ENCODE data around the gene PLEKHG4. TPM values are rescaled to one million over a fixed set of nuclear protein-coding genes. Genes with fewer than 3 reads are reported as not detected.
A peak's percentile ranks its signal among the peaks of the same experiment; 100 is the strongest.

The PLEKHG4 gene
- total RNA-seq, 1 experiment from 2014 or later, result 13.9 TPM

- Mint-ChIP-seq H3K36me3 (ENCODE audit: insufficient read depth in 1 of 3, low read depth in 3 of 3) (no peaks in the 10 kb centered on the region), H3K4me3 (no peak overlapping the region), H3K27me3 (ENCODE audit: low read depth) (peaks cover 25% of the 10 kb centered on the region), H3K9me3 (no peaks in the 10 kb centered on the region), H3K27ac (no peak overlapping the region), H3K4me1 (no peaks in the 10 kb centered on the region)
- Histone ChIP-seq H2BK120ac (ENCODE audit: low read depth, low read length, poor library complexity, severe bottlenecking) (no peak overlapping the region), H3K23me2 (ENCODE audit: insufficient read length, low read depth, low read length, poor library complexity, severe bottlenecking) (no peaks in the 10 kb centered on the region), H3K18ac (ENCODE audit: insufficient read length, low read depth, low read length) (no peak overlapping the region), H3K79me2 (ENCODE audit: insufficient read depth, low read length) (no peaks in the 10 kb centered on the region), H2BK15ac (ENCODE audit: low read depth, low read length) (no peak overlapping the region), H3K79me1 (ENCODE audit: insufficient read depth, low read depth, low read length, poor library complexity, severe bottlenecking) (no peaks in the 10 kb centered on the region), H4K20me1 (ENCODE audit: control insufficient read depth, insufficient read depth, insufficient read length) (no peaks in the 10 kb centered on the region), H3K27ac (ENCODE audit: insufficient read length, low read depth, low read length) (no peak overlapping the region), H3K9ac (ENCODE audit: extremely low read depth, insufficient read length, low read length) (no peak overlapping the region), H3K56ac (ENCODE audit: insufficient read length, low read depth, low read length) (no peak overlapping the region), H4K5ac (ENCODE audit: insufficient read length, low read depth, low read length) (no peak overlapping the region), H3K4me2 (ENCODE audit: insufficient read depth, insufficient read length, low read length) (no peak overlapping the region), H2BK12ac (ENCODE audit: insufficient read length, low read depth, low read length) (no peak overlapping the region), H2AK5ac (ENCODE audit: insufficient read length, low read length) (no peak overlapping the region), H3K14ac (ENCODE audit: insufficient read depth, low read length) (no peak overlapping the region), H3K23ac (ENCODE audit: insufficient read length, low read depth, low read length) (peak overlapping the region; percentile 20), H2BK20ac (ENCODE audit: low read depth, low read length, poor library complexity, severe bottlenecking) (no peak overlapping the region), H4K8ac (replicated peaks; ENCODE audit: insufficient read length, low read depth, low read length) (no peak overlapping the region), H4K91ac (ENCODE audit: insufficient read length, low read depth, low read length) (no peak overlapping the region), H3K9me3 (ENCODE audit: control insufficient read depth, low read depth, low read length) (no peaks in the 10 kb centered on the region), H3T11ph (ENCODE audit: low read length) (no peak overlapping the region), H3K4ac (ENCODE audit: low read depth, low read length) (no peak overlapping the region), H2AFZ (ENCODE audit: low read length) (no peak overlapping the region), H2BK5ac (ENCODE audit: insufficient read length, low read length) (no peak overlapping the region), H3K27me3 (ENCODE audit: insufficient read depth, low read length) (no peaks in the 10 kb centered on the region), H3K4me1 (ENCODE audit: insufficient read depth, low read length) (no peaks in the 10 kb centered on the region)
- no peak for DNase-seq
- TF ChIP-seq CTCF (conservative IDR thresholded peaks at IDR 0.05), result no peak
- WGBS (ENCODE audit: extremely low coverage, insufficient read length, low lambda C conversion rate), result no CpG with 5 or more reads among the region's 5 CpGs
Measured at GRCh38 chr16:67311607-67312488, 32.5 kb downstream of the PLEKHG4 start.

Measured in H9 (cell line).